HG03342 (cell line): ENCODE results near the gene MRPS17.

ENCODE experiments used
- ATAC-seq: cut with Tn5 transposase; IDR thresholded peaks from one replicate; pipeline ENCODE4 v1.9.1; 2021; ENCODE audit warnings: mild to moderate bottlenecking, moderate library complexity; ENCODE audit not compliant: unreplicated experiment

The MRPS17 gene

GRCh38 chr7:55970561-55970960, 18.9 kb downstream of the MRPS17 start:
- no peak for ATAC-seq

GRCh38 chr7:55970978-55971377, 19.3 kb downstream of the MRPS17 start:
- no peak for ATAC-seq

- ATAC-seq, result no peak
These were observed 22.1 kb downstream of the MRPS17 start for GRCh38 chr7:55973747-55974250.

- no peak for ATAC-seq
These were observed 24.4 kb downstream of the MRPS17 start for GRCh38 chr7:55975988-55976633.

DNA sequence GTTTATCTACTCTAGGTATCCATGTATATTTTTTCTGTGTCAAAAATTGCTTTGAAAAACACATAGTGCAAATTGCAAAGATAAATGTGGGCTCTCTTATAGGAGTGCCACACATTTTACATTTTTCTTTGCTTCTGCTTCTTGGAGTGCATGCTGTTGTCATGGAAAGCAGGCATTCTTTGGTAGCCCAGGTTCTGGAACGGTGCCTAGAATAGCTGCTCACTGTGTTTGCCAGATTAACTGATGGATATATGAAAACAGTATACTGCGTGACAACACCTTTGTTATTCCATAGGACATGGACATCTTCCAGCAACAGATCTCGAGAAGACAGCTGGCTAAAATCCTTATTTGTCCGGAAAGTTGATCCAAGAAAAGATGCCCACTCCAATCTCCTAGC, 26.2 kb downstream of the MRPS17 start:
- ATAC-seq, result no peak

GRCh38 chr7:55980266-55980665, 28.6 kb downstream of the MRPS17 start:
- ATAC-seq, result no peak

DNA sequence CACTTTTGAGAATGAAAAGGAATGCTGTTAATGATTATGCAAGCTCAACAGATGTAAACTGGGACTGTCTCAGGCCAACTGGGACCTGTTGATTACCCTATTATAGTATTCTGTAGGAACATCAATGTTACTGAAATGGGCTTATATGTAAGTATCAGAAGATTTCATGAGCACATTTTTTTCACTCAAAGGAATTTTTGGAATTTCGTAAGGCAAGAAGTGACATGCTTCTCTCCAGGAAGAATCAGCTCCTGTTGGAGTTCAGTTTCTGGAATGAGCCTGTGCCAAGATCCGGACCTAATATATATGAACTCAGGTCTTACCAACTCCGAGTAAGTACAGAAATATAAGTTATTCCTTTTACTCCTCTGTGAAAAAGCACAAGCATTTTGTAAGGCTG, 31.9 kb downstream of the MRPS17 start:
- ATAC-seq, result no peak

- no peak for ATAC-seq
These were observed 40.7 kb downstream of the MRPS17 start for GRCh38 chr7:55992346-55992745.

GRCh38 chr7:55996856-55997500, 45.3 kb downstream of the MRPS17 start:
- ATAC-seq, result no peak

DNA sequence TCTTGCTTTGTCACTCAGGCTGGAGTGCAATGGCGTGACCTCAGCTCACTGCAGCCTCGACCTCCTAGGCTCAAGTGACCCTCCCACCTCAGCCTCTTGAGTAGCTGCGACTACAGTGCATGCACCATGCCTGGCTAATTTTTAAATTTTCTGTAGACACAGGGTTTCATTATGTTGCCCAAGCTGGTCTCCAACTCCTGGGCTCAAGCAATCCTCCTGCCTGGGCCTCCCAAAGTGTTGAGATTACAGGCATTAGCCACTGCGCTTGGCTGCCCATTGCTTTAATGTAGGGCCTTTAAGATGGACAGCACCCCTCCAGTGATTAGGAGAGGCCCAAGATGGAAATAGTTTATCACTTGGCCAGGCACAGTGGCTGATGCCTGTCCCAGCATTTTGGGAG, 52.1 kb downstream of the MRPS17 start:
- ATAC-seq, result no peak
